KMS-11 (cell line): ENCODE data around the gene EPHA6.

Experiments
- H2AFZ ChIP-seq: fragments of 200-600 bp; sonication (generic); 2 replicates; pipeline ENCODE4 v1.6.1; 2016; ENCODE audit warnings: antibody characterized with exemption, mixed run types, low read depth
- H3K27ac ChIP-seq: fragments of 200-600 bp; sonication (generic); 2 replicates; pipeline ENCODE4 v1.6.1; 2016; ENCODE audit warnings: mild to moderate bottlenecking, mixed run types
- H3K27me3 ChIP-seq: fragments of 200-600 bp; sonication (generic); 2 replicates; pipeline ENCODE4 v1.6.1; 2017; ENCODE audit warnings: mild to moderate bottlenecking, low read depth, mixed run types, moderate library complexity; ENCODE audit not compliant: insufficient read depth
- H3K36me3 ChIP-seq: fragments of 200-600 bp; sonication (generic); 2 replicates; pipeline ENCODE4 v1.6.1; 2017; ENCODE audit warnings: mild to moderate bottlenecking, mixed run types; ENCODE audit not compliant: insufficient read depth
- H3K4me1 ChIP-seq: fragments of 200-600 bp; sonication (generic); 2 replicates; pipeline ENCODE4 v1.6.1; 2016; ENCODE audit warnings: mild to moderate bottlenecking, low read depth, mixed run types; ENCODE audit not compliant: poor library complexity, severe bottlenecking
- H3K4me2 ChIP-seq: fragments of 200-600 bp; sonication (generic); 2 replicates; pipeline ENCODE4 v1.7.0; 2016; ENCODE audit warnings: mild to moderate bottlenecking, mixed run types
- H3K4me3 ChIP-seq: fragments of 200-600 bp; sonication (generic); IDR thresholded peaks from 2 replicates; pipeline ENCODE4 v1.6.1; 2017; ENCODE audit warnings: low read depth, low read length, mixed read lengths; ENCODE audit not compliant: insufficient read depth
- H3K79me2 ChIP-seq: fragments of 200-600 bp; sonication (generic); 2 replicates; pipeline ENCODE4 v1.6.1; 2016; ENCODE audit warnings: low read depth, mixed run types; ENCODE audit not compliant: insufficient read depth
- H3K9ac ChIP-seq: fragments of 200-600 bp; sonication (generic); 2 replicates; pipeline ENCODE4 v1.6.1; 2016; ENCODE audit warnings: mild to moderate bottlenecking, mixed run types
- H4K20me1 ChIP-seq: fragments of 200-600 bp; sonication (generic); 2 replicates; pipeline ENCODE4 v1.6.1; 2016; ENCODE audit warnings: mild to moderate bottlenecking, mixed run types; ENCODE audit not compliant: insufficient read depth
- TF ChIP-seq, protein P1 (sequence below): fragments of 200-600 bp; sonication (generic); conservative IDR thresholded peaks from 2 replicates; pipeline ENCODE4 v1.6.1; 2017; ENCODE audit warnings: low read depth, mild to moderate bottlenecking, antibody characterized with exemption, low read length, moderate library complexity, mixed read lengths

EPHA6 gene

DNA sequence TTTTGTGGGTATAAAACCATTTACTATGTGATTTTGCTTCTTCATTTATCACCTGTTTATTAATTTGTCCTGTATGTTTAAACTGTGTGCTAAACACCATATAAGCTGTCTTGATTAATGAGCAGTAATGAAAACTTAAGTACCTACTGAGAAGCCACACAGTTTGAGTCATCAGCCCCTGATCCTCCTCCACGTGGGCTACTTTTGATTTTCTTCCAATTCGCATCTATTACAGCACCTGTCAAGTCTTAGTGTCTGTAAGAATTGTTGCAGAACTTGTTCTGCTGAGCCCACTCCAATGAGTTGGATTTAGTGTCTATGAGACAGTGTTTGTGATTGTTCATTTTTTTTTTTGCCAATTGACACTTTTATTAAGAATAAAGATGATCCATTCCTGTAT is 16.8 kb downstream of the EPHA6 start:
- Histone ChIP-seq H3K36me3 (no peaks in the 10 kb centered on the region), H3K9ac (no peak overlapping the region), H3K4me3 (no peak overlapping the region), H3K4me1 (peaks cover 4% of the 10 kb centered on the region), H2AFZ (no peak overlapping the region), H3K27me3 (no peaks in the 10 kb centered on the region), H3K79me2 (no peaks in the 10 kb centered on the region), H4K20me1 (no peaks in the 10 kb centered on the region), H3K4me2 (no peak overlapping the region), H3K27ac (no peak overlapping the region)
- TF ChIP-seq, protein P1, sequence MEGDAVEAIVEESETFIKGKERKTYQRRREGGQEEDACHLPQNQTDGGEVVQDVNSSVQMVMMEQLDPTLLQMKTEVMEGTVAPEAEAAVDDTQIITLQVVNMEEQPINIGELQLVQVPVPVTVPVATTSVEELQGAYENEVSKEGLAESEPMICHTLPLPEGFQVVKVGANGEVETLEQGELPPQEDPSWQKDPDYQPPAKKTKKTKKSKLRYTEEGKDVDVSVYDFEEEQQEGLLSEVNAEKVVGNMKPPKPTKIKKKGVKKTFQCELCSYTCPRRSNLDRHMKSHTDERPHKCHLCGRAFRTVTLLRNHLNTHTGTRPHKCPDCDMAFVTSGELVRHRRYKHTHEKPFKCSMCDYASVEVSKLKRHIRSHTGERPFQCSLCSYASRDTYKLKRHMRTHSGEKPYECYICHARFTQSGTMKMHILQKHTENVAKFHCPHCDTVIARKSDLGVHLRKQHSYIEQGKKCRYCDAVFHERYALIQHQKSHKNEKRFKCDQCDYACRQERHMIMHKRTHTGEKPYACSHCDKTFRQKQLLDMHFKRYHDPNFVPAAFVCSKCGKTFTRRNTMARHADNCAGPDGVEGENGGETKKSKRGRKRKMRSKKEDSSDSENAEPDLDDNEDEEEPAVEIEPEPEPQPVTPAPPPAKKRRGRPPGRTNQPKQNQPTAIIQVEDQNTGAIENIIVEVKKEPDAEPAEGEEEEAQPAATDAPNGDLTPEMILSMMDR: no peak

GRCh38 chr3:96833301-96833700 is 18.9 kb downstream of the EPHA6 start:
- H3K79me2 ChIP-seq: no peaks in the 10 kb centered on the region; the same call in 1 of the 2 replicates
- H3K4me2 ChIP-seq: no peak overlapping the region
- H2AFZ ChIP-seq: no peak overlapping the region
- no peaks in the 10 kb centered on the region for H3K36me3 ChIP-seq
- H3K4me3 ChIP-seq: no peak overlapping the region
- peaks cover 4% of the 10 kb centered on the region for H3K4me1 ChIP-seq
- H3K9ac ChIP-seq: no peak overlapping the region
- H4K20me1 ChIP-seq: no peaks in the 10 kb centered on the region
- TF ChIP-seq, protein P1: no peak
- H3K27ac ChIP-seq: no peak overlapping the region
- H3K27me3 ChIP-seq: no peaks in the 10 kb centered on the region

DNA sequence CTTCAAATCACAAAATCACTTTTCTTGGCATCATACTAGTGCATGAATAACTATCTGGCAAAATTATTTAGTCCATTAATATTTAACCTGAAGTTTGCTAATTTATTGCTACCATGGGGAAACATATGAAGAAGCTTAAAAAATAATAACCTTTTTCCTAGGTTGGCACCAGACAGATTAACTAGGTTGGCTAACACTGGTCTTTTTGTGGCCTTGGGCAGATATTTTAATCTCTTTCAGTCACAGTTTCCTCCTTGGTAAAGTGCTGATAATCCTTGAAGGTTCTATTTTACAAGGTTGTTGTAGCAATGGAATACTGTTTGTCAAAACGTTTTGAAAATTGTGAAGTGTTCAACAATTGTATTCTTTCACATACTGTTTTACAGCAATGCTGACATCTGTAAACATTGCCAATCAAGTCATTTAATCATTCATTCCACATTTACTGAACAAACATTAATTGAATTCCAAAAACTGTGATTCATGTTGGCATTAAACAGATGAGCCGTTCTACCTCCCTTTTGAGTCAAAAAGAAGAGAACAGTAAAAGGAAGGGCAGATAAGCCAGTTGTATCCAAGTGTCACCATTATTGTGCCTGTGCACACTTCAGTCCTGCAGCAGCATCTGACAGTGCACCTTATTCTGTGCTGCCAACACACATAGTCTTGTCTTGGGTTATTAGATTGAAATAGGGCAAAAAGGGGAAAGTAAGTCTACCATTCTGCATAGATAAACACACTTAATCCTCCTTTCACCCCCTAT is 21.9 kb downstream of the EPHA6 start:
- H3K27me3 ChIP-seq: no peaks in the 10 kb centered on the region
- H3K4me3 ChIP-seq: no peak overlapping the region
- H3K27ac ChIP-seq: no peak overlapping the region
- H3K4me2 ChIP-seq: no peak overlapping the region
- H3K4me1 ChIP-seq: peaks cover 4% of the 10 kb centered on the region
- no peaks in the 10 kb centered on the region for H4K20me1 ChIP-seq
- no peaks in the 10 kb centered on the region for H3K36me3 ChIP-seq
- H3K9ac ChIP-seq: no peak overlapping the region
- no peaks in the 10 kb centered on the region; the same call in 1 of the 2 replicates for H3K79me2 ChIP-seq
- no peak overlapping the region for H2AFZ ChIP-seq
- TF ChIP-seq, protein P1: no peak

- Histone ChIP-seq H3K4me2 (peak overlapping the region; percentile 26; the same call in 1 of the 2 replicates), H3K27ac (no peak overlapping the region), H2AFZ (no peak overlapping the region)
These were observed 29.3 kb downstream of the EPHA6 start for GRCh38 chr3:96843505-96844203.

More at GRCh38 chr3:96843505-96844203, 29.3 kb downstream of the EPHA6 start:
- peaks cover 22% of the 10 kb centered on the region for H3K4me1 ChIP-seq
- TF ChIP-seq, protein P1: no peak
- H3K9ac ChIP-seq: no peak overlapping the region
- no peaks in the 10 kb centered on the region; the same call in 1 of the 2 replicates for H4K20me1 ChIP-seq
- no peaks in the 10 kb centered on the region for H3K27me3 ChIP-seq
- H3K36me3 ChIP-seq: no peaks in the 10 kb centered on the region
- H3K4me3 ChIP-seq: no peak overlapping the region
- 0 out of 2 replicates have a peak, but pooled peaks cover 8% of the 10 kb centered on the region for H3K79me2 ChIP-seq
